Measurements from ENCODE around the gene SHOC1.
A peak's percentile ranks its signal among the peaks of the same experiment; 100 is the strongest.
"Not testable (repeated sequence)": the region's sequence is repeated elsewhere in the genome, so short reads cannot be mapped to it uniquely, and the experiment has no call there.

Gene SHOC1

DNA sequence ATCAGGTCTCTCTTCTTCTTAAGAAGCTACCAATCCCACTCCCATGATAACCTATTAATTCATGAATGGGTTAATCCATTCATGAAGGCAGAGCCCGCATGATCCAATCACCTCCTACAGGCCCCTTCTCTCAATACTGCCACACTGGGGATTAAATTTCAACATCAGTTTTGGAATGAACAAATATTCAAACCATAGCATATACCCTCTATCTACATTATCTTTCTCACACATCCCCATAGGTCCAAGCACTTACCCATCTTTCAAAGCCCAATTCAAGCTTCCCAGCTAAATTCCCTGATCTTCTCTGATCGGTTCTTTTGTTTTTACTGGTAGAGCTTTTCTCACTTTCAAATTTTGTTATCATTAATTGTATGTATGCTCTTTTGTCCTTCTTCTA lies 10.5 kb upstream of the SHOC1 start:
- DNase-seq (ENCODE audit: low read depth in 2 of 2), result no peak

DNA sequence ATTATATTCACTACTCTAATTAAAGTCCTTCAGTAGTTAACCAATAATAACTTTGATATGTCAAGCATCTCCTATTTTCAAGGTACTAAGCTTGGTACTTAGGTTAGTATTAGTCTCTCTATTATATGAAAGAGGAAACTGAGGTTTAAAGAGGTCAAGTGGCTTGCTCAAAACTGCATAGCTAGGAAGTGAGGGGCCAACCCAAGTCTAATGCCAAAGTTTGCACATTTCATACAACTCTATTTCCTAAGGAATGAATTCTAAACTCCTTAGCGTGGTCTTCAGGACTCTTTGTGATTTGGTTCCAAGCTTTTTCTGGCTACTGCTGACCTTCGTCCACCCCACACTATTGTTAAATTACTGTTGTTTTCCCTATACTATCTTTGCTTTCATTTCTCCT lies 9.9 kb upstream of the SHOC1 start:
- DNase-seq (ENCODE audit: low read depth in 2 of 2), result no peak

DNA sequence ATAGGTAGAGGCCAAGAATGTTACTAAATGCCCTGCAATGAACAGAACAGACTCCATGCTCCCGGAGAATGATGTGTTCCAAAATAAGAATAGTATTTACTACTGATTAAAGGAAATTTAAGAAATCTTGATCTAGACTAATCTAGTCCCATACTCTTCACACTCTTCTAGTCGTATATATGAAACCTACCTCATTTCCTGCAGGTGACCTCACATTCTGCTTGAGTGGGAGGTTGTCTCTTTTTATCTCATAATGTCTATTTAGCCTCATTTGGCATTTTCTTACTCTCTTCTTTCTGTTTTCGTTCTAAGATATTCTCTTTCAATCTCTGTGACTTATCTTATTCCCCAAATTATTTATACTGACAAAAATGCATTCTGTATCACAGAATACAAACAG lies 9.2 kb upstream of the SHOC1 start:
- no peak for DNase-seq (ENCODE audit: low read depth in 2 of 2)

DNA sequence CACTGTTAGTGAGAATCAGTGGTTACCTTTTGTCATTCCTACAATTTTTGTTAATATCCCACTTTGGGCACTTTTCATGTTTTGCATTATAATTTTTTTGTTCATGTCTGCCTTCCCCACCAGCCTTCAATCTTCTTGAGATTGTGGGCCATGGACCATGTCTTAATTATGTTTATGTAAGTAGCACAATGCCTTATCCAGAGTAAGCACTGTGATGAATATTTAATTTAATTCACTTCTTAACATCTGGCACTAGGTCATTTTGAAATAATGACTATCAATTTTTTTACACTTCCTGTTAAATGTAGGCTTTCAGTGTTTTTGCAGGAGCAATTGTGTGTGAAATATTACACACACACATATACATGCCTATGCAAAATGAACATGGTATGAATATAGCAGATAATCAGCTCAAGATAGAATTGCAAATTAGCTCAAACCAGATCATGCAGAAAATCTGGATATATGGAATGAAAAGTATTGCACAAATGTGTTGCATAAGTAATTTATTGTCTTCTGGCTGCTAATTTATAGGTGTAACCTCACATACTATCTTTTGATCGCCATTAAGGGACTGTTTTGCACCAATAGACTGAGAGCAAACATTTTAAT lies 5.3 kb upstream of the SHOC1 start:
- no peak for DNase-seq (ENCODE audit: low read depth in 2 of 2)

DNA sequence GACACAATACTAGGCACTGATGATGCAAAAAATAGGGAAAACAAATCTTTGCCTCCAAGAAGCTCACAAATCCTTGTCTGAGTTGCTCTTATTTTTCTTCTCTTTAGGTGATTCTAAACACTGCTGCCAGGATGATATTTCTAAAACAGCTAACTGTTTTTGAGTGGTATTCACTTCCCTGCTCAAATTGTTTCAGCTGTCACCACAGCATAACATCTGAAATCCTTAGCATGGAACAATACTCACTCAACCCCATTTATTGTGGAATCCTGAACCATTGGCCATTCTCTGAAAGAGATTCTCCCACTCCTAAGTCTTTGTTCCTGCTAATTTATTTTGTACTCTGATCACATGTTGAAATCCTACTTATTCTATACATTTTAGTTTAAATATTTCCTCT lies 4.8 kb upstream of the SHOC1 start:
- no peak for DNase-seq (ENCODE audit: low read depth in 2 of 2)

DNA sequence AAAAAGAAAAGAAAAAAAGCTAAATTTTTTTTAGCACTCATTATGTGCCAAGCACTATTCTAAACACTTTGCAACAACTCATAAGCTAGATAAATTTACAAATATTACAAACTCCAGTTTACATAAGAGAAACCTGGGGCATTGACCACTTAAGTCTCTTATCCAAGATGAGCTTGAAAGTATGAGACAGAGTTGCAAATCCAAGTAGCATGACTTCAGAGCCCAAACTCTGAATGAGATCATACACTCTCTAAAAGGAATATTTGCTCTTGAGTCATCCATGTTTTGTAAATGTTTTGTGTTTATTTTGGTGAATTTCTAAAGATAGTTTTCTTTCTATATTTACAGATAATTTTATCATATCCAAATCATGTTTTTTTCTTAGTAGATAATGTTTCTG lies 4.0 kb upstream of the SHOC1 start:
- no peak for DNase-seq (ENCODE audit: low read depth in 2 of 2)

DNA sequence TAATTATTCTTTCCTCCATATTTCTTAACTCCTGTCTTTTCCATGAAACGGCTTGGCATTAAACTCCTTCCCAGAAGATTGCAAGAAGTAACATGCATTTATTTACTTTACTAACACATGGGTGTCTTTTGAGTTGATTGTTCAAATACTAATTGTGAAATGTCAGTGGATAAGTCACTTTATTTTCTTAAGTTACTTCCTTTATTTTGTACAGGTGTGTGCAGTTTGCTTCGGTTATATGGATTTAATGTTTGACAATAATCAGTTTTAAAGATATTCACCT lies 761 bp upstream of the SHOC1 start:
- DNase-seq (ENCODE audit: low read depth in 2 of 2), result no peak

DNA sequence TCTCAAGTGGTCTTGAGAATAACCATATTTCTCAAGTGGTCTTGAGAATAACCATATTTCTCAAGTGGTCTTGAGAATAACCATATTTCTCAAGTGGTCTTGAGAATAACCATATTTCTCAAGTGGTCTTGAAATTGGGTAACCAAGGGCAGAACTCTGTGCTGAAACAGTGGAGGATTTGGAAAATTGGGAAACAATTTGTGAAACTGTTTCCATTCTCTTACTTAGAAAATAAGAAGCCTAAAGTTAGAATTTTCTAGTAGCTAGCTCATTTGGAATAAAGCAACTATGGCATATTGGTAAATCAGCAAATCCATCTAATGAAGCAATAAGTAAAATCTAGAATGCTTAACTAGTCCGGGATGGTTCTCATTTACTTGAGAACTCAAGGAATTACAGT lies 2.9 kb downstream of the SHOC1 start:
- DNase-seq (ENCODE audit: low read depth in 2 of 2), result not testable (repeated sequence)

DNA sequence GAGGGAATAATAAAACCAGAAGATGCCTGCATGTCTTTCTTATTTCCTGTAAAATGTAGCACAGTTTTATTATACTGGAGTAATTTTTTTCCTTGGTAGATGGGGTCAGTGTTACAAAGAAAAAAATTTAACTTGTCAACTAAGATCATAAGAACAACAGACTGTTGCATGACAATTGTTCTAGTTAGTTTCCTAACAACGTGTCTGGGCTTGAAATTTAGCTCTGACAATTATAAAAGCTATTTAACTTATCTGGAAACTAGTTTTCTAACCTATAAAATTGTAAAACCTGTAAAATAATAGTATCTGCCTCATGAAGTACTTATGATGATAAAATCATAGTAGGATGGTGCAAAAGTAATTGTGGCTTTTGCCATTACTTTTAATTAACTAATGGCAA lies 4.9 kb downstream of the SHOC1 start:
- DNase-seq (ENCODE audit: low read depth in 2 of 2), result no peak

DNA sequence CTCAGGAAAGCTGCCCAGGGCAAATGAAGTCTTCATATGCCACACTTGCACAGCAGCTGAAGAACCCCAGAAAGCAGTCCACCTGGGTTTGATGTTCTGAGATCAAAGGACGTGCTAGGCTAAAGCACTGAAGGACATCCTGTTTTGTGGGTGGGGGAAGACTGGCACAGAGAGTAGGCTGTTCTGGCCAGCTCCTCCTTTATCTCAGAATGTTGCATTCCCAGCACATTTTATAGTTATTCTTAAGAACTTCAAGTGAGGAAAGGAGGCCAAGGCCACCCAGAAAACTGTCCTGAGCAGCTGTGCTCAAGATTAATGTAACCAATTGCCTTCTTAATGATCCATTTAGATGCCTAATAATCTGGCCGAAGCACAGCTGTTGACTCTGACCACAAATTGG lies 10.9 kb downstream of the SHOC1 start:
- DNase-seq (ENCODE audit: low read depth in 2 of 2), result no peak

DNA sequence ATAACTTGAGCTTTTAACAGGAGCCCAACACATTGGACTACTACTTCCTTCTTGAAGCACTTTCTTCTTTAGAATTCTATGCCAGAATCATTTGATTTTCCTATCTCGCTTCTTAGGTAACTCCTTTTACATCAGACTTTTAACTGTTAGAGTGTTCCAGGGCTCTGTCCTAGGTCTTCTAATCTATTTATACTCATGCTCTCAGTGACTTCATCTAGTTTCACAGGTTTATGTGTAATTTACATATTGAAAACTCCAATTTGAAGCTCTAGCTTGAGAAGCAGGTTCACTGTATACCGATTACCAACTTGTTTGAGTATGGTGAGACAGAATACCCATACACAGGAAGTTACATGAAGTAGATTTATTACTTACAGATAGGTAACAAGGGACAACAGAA lies 11.3 kb downstream of the SHOC1 start:
- DNase-seq (ENCODE audit: low read depth in 2 of 2), result no peak

DNA sequence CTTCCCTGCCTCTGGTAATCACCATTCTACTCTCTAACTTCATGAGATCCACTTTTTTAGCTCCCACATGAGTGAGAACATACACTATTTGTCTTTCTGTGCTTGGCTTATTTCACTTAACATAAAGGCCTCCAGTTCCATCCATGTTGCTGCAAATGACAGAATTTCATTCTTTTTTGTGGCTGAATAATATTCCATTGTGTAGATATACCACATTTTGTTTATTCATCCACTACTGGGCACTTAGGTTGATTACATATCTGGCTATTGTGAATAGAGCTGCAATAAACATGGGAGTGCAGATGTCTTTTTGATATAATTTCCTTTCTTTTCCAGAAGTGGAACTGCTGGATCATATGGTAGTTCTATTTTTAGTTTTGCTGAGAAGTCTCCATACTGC lies 28.7 kb downstream of the SHOC1 start:
- DNase-seq (ENCODE audit: low read depth in 2 of 2), result no peak

DNA sequence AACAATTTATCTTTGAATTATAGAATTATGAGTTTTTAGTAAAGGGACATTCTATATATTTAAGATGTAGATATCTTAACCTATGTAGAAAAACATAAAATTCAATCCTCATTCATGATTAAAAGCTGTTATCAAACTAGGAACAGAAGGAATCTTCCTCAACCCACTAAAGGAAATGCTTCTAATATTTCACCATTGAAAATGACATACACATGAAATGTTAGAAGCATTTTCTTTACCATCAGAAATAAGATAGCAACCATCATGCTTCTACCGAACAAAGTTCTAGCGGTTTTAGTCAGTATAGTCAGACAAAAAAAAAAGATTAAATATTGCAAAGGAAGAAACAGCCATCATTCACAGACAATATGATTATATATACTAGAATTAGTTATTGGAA lies 32.2 kb downstream of the SHOC1 start:
- no peak for DNase-seq (ENCODE audit: low read depth in 2 of 2)

DNA sequence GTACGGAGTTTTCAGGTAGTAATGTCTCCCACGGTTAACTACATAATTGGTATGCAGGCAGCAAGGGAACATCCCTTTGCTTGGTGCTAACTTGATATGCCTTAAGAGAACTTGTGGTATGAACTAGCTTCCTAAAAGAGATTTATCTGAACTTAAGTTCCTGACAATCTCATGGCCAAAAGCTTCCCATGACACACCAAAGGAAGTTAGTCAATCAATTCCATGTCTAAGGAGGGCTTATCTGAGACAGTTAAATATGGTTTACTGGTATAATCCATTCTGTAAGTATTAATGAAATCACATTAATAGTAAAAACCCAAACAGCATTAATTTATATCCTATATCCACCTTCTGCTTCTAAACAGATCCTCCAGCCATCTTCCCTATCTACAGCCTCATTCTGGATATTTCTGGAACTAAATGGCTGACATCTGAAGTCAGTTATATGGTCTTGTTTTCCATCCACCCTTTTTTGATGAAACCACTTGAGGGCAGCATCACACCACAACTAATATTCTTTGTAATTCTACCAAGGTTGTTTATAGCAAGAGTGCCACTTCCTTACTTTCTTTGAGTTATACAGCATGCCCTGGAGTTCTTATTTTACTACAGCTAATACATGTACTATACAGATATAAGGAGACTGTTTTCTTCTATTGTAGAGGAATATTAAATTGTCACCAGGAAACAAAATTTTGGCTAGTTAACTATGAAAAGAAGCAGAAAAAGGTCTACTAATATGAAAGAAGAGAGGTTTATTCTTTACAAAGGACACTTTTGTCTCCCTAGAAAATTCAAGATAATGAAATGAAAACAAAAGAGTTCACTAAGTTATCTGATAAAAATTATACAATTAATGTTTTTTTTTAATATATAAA lies 34.7 kb downstream of the SHOC1 start:
- peak; percentile 2 to 52 for DNase-seq (ENCODE audit: low read depth in 2 of 2)

DNA sequence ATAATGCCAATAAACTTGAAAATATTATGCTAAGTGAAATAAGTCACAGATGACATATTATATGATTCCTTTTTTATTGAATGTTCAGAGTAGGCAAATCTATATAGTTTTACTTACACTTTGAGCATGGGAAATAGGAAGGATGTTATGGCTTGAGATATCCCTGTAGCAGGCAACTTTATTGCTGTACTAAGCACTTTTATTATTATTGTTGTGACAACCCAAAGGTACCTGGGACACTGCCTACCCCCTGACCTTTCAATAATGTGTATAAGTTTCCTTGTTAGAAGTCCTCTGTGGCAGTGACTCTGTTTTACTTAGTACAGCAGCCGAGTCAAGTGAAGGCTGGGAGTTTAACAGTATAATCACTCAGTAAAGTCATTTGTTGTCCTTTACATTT lies 39.9 kb downstream of the SHOC1 start:
- no peak for DNase-seq (ENCODE audit: low read depth in 2 of 2)

DNA sequence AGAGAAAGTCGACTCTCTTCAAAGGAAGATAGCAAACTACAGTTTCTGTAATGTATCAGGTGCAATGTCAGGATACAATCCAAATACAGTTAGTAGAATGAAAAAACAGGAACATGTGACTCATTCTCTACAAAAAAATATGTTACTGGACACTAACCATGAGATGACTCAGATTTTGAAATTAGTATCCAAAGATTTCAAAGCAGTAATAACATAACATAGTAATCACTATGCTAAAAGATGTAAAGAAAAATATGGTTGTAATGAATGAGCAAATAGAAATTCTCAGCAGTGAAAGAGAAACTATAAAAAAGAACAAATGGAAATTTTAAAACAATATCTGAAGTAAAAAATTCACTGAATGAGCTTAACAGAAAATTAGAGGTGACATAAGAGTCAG lies 42.3 kb downstream of the SHOC1 start:
- DNase-seq (ENCODE audit: low read depth in 2 of 2), result no peak

All from stimulated activated CD4-positive, alpha-beta T cell treated with anti-CD3 and anti-CD28 coated beads, Interleukin-1b, Interleukin-23, amount 100 ng/mL, for 4 hours (primary cell).